Activated naive CD4-positive, alpha-beta T cell treated with anti-CD3 and anti-CD28 coated beads, Interleukin-2, amount 10 ng/mL, durations not matched to agents 7 days and 5 days (primary cell): Measurements from ENCODE around the gene PDS5B.
"Not testable (repeated sequence)": the region's sequence is repeated elsewhere in the genome, so short reads cannot be mapped to it uniquely, and the experiment has no call there.

Experiments
- CTCF ChIA-PET: fragments of 350-600 bp; sonication (Branson Sonifier 250); formaldehyde crosslinking; loops from one replicate; lab custom pipeline; 2021; ENCODE audit warnings: antibody characterized with exemption; lab: Charles Lee
- DNase-seq: peaks from one replicate; pipeline ENCODE4 v3.0.0-alpha.2; 2020
- H3K27ac Mint-ChIP-seq: one replicate; pipeline ENCODE4 v1.8.0; 2021; ENCODE audit warnings: mild to moderate bottlenecking, moderate library complexity, mixed read lengths
- H3K27me3 Mint-ChIP-seq: one replicate; pipeline ENCODE4 v1.8.0; 2021; ENCODE audit warnings: mild to moderate bottlenecking, mixed read lengths
- H3K36me3 Mint-ChIP-seq: one replicate; pipeline ENCODE4 v1.8.0; 2021; ENCODE audit warnings: mixed read lengths
- H3K4me1 Mint-ChIP-seq: one replicate; pipeline ENCODE4 v1.8.0; 2021; ENCODE audit warnings: mixed read lengths
- H3K4me3 Mint-ChIP-seq: one replicate; pipeline ENCODE4 v1.8.0; 2021; ENCODE audit warnings: mild to moderate bottlenecking, moderate library complexity, mixed read lengths
- H3K9me3 Mint-ChIP-seq: one replicate; pipeline ENCODE4 v1.8.0; 2021; ENCODE audit warnings: mixed read lengths

The PDS5B gene

DNA sequence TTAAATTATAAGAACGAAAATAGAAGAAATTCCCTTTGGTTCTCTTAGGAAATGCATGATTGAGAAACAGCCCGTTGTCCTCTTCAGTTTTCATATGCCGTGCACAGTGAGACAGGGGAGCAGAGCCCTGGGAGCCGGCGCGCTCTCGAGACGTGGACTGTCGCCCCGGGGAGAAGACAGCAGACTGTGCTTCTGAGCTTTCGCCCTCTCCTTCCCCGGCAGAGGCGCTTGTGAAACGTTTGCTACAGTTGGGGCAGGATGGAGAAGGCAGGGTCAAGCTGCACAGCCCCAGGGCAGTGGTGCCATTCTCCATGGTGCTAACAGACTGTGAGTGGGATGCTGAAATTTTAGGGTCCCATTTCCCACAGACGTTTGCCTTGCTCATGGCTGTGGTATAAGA lies 237.8 kb downstream of the PDS5B start:
- Mint-ChIP-seq H3K4me1 (peaks cover under 1% of the 10 kb centered on the region), H3K4me3 (no peak overlapping the region), H3K27me3 (peaks cover 8% of the 10 kb centered on the region), H3K36me3 (no peaks in the 10 kb centered on the region), H3K27ac (no peak overlapping the region), H3K9me3 (no peaks in the 10 kb centered on the region)
- DNase-seq = no peak
- CTCF ChIA-PET = no interaction called here

DNA sequence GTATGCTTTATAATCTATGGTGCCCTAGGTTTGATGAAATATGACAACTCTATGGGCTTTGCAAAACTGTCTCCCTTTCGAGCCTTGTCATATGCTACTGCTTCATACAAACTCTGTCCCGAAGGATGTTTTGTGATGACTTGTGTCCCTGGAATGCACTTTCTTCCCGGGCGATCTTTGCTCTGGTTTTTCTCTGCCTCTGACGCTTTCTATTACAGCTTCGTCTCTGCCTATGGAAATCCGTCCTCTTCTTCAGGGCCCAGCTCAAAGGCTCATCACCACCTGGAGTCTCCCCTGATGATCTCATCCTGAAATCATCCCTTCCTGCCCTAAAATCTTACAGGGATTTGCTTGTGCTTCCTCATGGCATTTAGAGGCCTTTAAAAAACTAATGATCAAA lies 238.4 kb downstream of the PDS5B start:
- H3K27me3 Mint-ChIP-seq = peaks cover 8% of the 10 kb centered on the region
- H3K4me1 Mint-ChIP-seq = peaks cover 7% of the 10 kb centered on the region
- CTCF ChIA-PET = no interaction called here
- H3K36me3 Mint-ChIP-seq = no peaks in the 10 kb centered on the region
- no peak overlapping the region for H3K27ac Mint-ChIP-seq
- no peak for DNase-seq
- H3K9me3 Mint-ChIP-seq = no peaks in the 10 kb centered on the region
- H3K4me3 Mint-ChIP-seq = no peak overlapping the region

DNA sequence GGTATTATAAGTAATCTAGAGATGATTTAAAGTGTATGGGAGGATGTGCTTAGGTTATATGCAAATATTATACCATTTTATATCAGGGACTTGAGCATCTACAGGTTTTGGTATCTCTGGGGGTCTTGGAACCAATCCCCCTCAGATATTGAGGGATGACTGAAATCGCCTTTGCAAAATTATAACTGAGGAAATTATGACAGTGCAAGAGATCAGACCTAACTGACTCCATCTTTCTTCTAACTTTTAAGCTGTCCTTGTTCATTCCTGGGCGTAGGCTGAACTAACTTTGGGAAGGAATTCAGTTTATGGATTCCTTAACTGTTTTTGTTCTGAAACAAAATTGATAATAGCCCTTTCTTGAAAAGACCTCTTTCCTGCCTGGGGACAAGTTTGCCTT lies 239.2 kb downstream of the PDS5B start:
- no peaks in the 10 kb centered on the region for H3K36me3 Mint-ChIP-seq
- CTCF ChIA-PET = no interaction called here

DNA sequence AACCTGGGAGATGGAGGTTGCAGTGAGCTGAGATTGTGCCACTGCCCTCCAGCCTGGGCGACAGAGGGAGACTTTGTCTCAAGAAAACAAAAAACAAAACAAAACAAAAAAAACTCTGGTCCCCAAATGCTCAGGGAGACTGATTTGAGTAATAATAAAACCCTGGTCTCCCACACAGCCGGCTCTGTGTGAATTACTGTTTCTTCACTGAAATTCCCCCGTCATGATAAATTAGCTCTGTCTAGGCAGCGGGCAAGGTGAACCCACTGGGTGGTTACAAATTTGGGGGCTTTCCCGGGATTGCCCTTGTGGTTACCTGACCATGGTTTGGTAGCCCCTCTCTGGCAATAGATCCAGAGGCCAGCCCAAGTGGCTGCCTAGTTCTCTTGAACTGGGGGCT lies 240.1 kb downstream of the PDS5B start:
- H3K27me3 Mint-ChIP-seq, DNase-seq, H3K4me3 Mint-ChIP-seq, H3K36me3 Mint-ChIP-seq, H3K27ac Mint-ChIP-seq, CTCF ChIA-PET, H3K9me3 Mint-ChIP-seq: not testable (repeated sequence)
- peaks cover 12% of the 10 kb centered on the region for H3K4me1 Mint-ChIP-seq

More for the DNA sequence above, 239.2 kb downstream of the PDS5B start:
- DNase-seq = no peak
- Mint-ChIP-seq H3K27ac (no peak overlapping the region), H3K4me3 (no peak overlapping the region), H3K9me3 (no peaks in the 10 kb centered on the region), H3K27me3 (peaks cover 8% of the 10 kb centered on the region), H3K4me1 (peaks cover 12% of the 10 kb centered on the region)
